ENCODE measurements around the gene MAL.

MAL gene

GRCh38 chr2:95029898-95030341 lies 4.4 kb downstream of the MAL start:
- DNase-seq (ENCODE audit: low spot score): no peak
- no peak for TF ChIP-seq CTCF (IDR thresholded peaks at IDR 0.05; ENCODE audit: borderline replicate concordance, control extremely low read depth, extremely low read depth, insufficient read depth, missing control alignments)
- in situ Hi-C loops (cut with MboI; ENCODE audit: low sequenced_read_pairs, unreplicated experiment): no loop called here

GRCh38 chr2:95030496-95030895 lies 5.0 kb downstream of the MAL start:
- DNase-seq (ENCODE audit: low spot score): no peak
- in situ Hi-C loops (cut with MboI; ENCODE audit: low sequenced_read_pairs, unreplicated experiment): no loop called here
- TF ChIP-seq CTCF (IDR thresholded peaks at IDR 0.05; ENCODE audit: borderline replicate concordance, control extremely low read depth, extremely low read depth, insufficient read depth, missing control alignments): no peak

GRCh38 chr2:95031076-95031725 lies 5.7 kb downstream of the MAL start:
- TF ChIP-seq CTCF (IDR thresholded peaks at IDR 0.05; ENCODE audit: borderline replicate concordance, control extremely low read depth, extremely low read depth, insufficient read depth, missing control alignments): no peak

GRCh38 chr2:95031726-95032116 lies 6.2 kb downstream of the MAL start:
- in situ Hi-C loops (cut with MboI; ENCODE audit: low sequenced_read_pairs, unreplicated experiment): no loop called here
- no peak for DNase-seq (ENCODE audit: low spot score)
- TF ChIP-seq CTCF (IDR thresholded peaks at IDR 0.05; ENCODE audit: borderline replicate concordance, control extremely low read depth, extremely low read depth, insufficient read depth, missing control alignments): no peak

More at GRCh38 chr2:95031076-95031725, 5.7 kb downstream of the MAL start:
- no peak for DNase-seq (ENCODE audit: low spot score)
- in situ Hi-C loops (cut with MboI; ENCODE audit: low sequenced_read_pairs, unreplicated experiment): no loop called here

GRCh38 chr2:95032341-95032740 lies 6.8 kb downstream of the MAL start:
- TF ChIP-seq CTCF (IDR thresholded peaks at IDR 0.05; ENCODE audit: borderline replicate concordance, control extremely low read depth, extremely low read depth, insufficient read depth, missing control alignments): no peak
- no peak for DNase-seq (ENCODE audit: low spot score)
- in situ Hi-C loops (cut with MboI; ENCODE audit: low sequenced_read_pairs, unreplicated experiment): no loop called here

- no peak for DNase-seq (ENCODE audit: low spot score)
- in situ Hi-C loops (cut with MboI; ENCODE audit: low sequenced_read_pairs, unreplicated experiment): no loop called here
- TF ChIP-seq CTCF (IDR thresholded peaks at IDR 0.05; ENCODE audit: borderline replicate concordance, control extremely low read depth, extremely low read depth, insufficient read depth, missing control alignments): no peak
Observed at GRCh38 chr2:95032868-95033603, 7.5 kb downstream of the MAL start.

All from GM13976 (cell line).